GM23248 (cell line): ENCODE results near the gene TPI1. TPM values are rescaled to one million over a fixed set of nuclear protein-coding genes. Genes with fewer than 3 reads are reported as not detected.

Source experiments
- DNase-seq: peaks from one replicate; pipeline ENCODE4 v3.0.0-alpha.2; 2015
- H2AFZ ChIP-seq: fragments of 200-600 bp; sonication (generic); 2 replicates; pipeline ENCODE4 v1.6.1; 2016; ENCODE audit warnings: antibody characterized with exemption
- H3F3A ChIP-seq: fragments of 200-600 bp; sonication (generic); 2 replicates; pipeline ENCODE4 v1.6.1; 2016; ENCODE audit warnings: mild to moderate bottlenecking, antibody characterized with exemption, mixed run types; ENCODE audit not compliant: insufficient read depth
- H3K27ac ChIP-seq: fragments of 200-600 bp; sonication (generic); 2 replicates; pipeline ENCODE4 v1.5.1; 2016; ENCODE audit warnings: mild to moderate bottlenecking
- H3K27me3 ChIP-seq: fragments of 200-600 bp; sonication (generic); replicated peaks from 2 replicates; pipeline ENCODE4 v1.6.1; 2016; ENCODE audit warnings: mild to moderate bottlenecking; ENCODE audit not compliant: insufficient read depth
- H3K36me3 ChIP-seq: fragments of 200-600 bp; sonication (generic); 2 replicates; pipeline ENCODE4 v1.6.1; 2016; ENCODE audit warnings: low read depth, mild to moderate bottlenecking
- H3K4me1 ChIP-seq: fragments of 200-600 bp; sonication (generic); 2 replicates; pipeline ENCODE4 v1.6.1; 2016; ENCODE audit warnings: mild to moderate bottlenecking; ENCODE audit not compliant: insufficient read depth
- H3K4me2 ChIP-seq: fragments of 200-600 bp; sonication (generic); one replicate; pipeline ENCODE4 v1.6.1; 2016; ENCODE audit warnings: mild to moderate bottlenecking; ENCODE audit not compliant: unreplicated experiment
- H3K4me3 ChIP-seq: fragments of 200-600 bp; sonication (generic); 2 replicates; pipeline ENCODE4 v1.5.1; 2016; ENCODE audit warnings: mild to moderate bottlenecking
- H3K79me2 ChIP-seq: fragments of 200-600 bp; sonication (generic); 2 replicates; pipeline ENCODE4 v1.6.1; 2016; ENCODE audit warnings: mild to moderate bottlenecking; ENCODE audit not compliant: insufficient read depth
- H3K9ac ChIP-seq: fragments of 200-600 bp; sonication (generic); 2 replicates; pipeline ENCODE4 v1.6.1; 2016; ENCODE audit warnings: mild to moderate bottlenecking
- H3K9me2 ChIP-seq: fragments of 200-600 bp; sonication (generic); 2 replicates; pipeline ENCODE4 v1.6.1; 2016; ENCODE audit warnings: mixed run types, mild to moderate bottlenecking, moderate library complexity; ENCODE audit not compliant: insufficient read depth
- H3K9me3 ChIP-seq: fragments of 200-600 bp; sonication (generic); one replicate; pipeline ENCODE4 v1.6.1; 2017; ENCODE audit warnings: low read depth
- H4K20me1 ChIP-seq: fragments of 200-600 bp; sonication (generic); 2 replicates; pipeline ENCODE4 v1.6.0; 2016; ENCODE audit not compliant: insufficient read depth
- EZH2 ChIP-seq: fragments of 200-600 bp; sonication (generic); IDR thresholded peaks from 2 replicates; pipeline ENCODE4 v1.6.1; 2018; ENCODE audit warnings: antibody characterized with exemption, mild to moderate bottlenecking; ENCODE audit not compliant: insufficient read depth, poor library complexity, severe bottlenecking
- EZH2phosphoT487 ChIP-seq: fragments of 200-600 bp; sonication (generic); IDR thresholded peaks from 2 replicates; pipeline ENCODE4 v1.6.1; 2018; ENCODE audit warnings: antibody characterized with exemption, moderate library complexity, mild to moderate bottlenecking, low read depth; ENCODE audit not compliant: insufficient read depth
- WGBS, 2 experiments: methylation state at CpG; one replicate each; pipeline ENCODE4 v1.1.6; 2015 to 2017; ENCODE audit warnings: low lambda C conversion rate in 2 of 2, low coverage in 1 of 2; ENCODE audit errors: missing lambda C conversion rate in 2 of 2; 5-methylcytosine and 5-hydroxymethylcytosine counted together
- in situ Hi-C: fragments of 300-500 bp; cut with MboI; formaldehyde crosslinking; loops from 2 replicates; pipeline ENCODE4 v1.15.0; 2020
- polyA plus RNA-seq: library from polyadenylated mRNA; unstranded; fragments of >200 nt; fragmentation: Nextera tagmentation; extraction: Ambion mirVana; gene quantifications from 2 replicates; pipeline ENCODE4 v1.2.1, GENCODE V29; 2016
- total RNA-seq: library from RNA; depleted of rRNA; stranded (reverse); fragments of >200 nt; shearing (Covaris generic); gene quantifications from 2 replicates; pipeline ENCODE4 v1.2.3, GENCODE V29; 2014

The TPI1 gene
- total and polyA plus RNA-seq, 2 experiments from 2014 or later, result 1,799 to 1,936 TPM

DNA sequence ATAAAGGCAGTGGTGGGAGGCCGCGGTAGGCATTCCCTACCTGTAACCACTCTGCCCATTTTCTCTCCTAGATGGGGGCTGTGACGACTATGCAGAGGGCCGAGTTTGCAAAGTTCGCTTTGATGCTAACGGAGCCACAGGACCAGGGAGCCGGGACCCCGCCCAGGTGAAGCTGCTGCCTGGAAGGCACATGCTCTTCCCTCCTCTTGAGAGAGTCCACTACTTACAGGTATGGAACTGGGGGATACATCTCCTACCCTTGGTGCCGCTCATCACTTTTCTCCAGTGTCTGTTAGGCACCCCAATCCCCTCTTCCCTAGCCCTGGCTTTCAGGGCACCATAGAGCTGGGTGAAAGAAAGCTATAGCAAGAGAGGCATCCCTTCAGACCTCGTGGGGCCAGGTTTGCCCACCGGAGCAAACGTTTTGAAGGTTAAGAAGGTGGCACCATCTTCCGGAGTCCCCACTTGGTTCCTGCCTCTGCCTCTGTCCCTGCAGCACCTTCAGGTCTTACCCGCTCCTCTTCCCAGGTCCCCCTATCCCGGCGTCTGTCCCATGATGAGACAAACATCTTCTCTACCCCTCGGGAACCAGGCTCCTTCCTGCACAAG, 41.1 kb upstream of the TPI1 start:
- peaks cover 25% of the 10 kb centered on the region for H3K79me2 ChIP-seq
- no peak overlapping the region for H3K9ac ChIP-seq
- H3K27me3 ChIP-seq, result peaks cover 7% of the 10 kb centered on the region
- H3F3A ChIP-seq, result no peaks in the 10 kb centered on the region; the same call in 1 of the 2 replicates
- no peak overlapping the region for H3K27ac ChIP-seq
- in situ Hi-C loops, result no loop called here
- H4K20me1 ChIP-seq, result no peaks in the 10 kb centered on the region
- TF ChIP-seq EZH2, result no peak
- no peak for TF ChIP-seq EZH2phosphoT487
- H3K9me3 ChIP-seq, result no peaks in the 10 kb centered on the region
- H2AFZ ChIP-seq, result no peak overlapping the region
- 65 to 68% methylated on average over 17 of the region's 17 CpGs for WGBS, 2 experiments
- no peak for DNase-seq
- H3K36me3 ChIP-seq, result 0 out of 2 replicates have a peak, but pooled peaks cover 4% of the 10 kb centered on the region
- H3K9me2 ChIP-seq, result no peaks in the 10 kb centered on the region
- peaks cover 23% of the 10 kb centered on the region for H3K4me1 ChIP-seq
- H3K4me2 ChIP-seq, result no peak overlapping the region
- H3K4me3 ChIP-seq, result no peak overlapping the region

DNA sequence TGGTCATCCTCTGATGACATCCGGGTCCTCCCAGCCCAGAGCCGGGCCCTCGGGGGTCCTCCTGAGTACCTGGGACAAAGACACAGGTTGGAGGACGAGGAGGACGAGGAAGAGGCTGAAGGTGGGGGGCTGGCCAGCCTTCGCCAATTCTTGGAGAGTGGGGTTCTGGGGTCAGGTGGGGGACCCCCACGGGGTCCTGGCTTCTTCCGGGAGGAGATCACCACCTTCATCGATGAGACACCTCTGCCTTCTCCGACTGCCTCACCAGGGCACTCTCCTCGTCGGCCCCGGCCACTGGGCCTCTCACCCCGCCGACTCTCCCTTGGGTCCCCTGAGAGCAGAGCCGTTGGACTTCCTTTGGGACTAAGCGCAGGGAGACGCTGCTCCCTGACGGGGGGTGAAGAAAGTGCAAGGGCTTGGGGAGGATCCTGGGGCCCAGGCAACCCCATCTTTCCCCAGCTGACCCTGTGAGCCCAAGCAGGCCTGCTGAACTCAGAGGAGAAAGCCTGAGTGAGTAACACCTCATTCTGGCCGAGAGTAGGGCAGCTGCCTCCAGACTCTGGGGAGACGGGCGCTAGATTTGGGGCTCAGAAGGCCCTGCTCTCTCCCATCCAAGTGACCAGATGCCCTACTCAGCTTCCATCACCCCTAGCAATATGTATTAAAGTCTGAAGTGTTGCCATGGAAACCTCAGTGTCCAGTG, 40.4 kb upstream of the TPI1 start:
- H3K4me1 ChIP-seq, result peaks cover 23% of the 10 kb centered on the region
- peak overlapping the region; percentile 34; the same call in 1 of the 2 replicates for H2AFZ ChIP-seq
- peaks cover 7% of the 10 kb centered on the region for H3K27me3 ChIP-seq
- peak overlapping the region; percentile 27; the same call in 1 of the 2 replicates for H3K9ac ChIP-seq
- DNase-seq, result no peak
- no peak for TF ChIP-seq EZH2phosphoT487
- TF ChIP-seq EZH2, result no peak
- WGBS, 2 experiments, result 76 to 84% methylated on average over 21 to 22 of the region's 22 CpGs
- H3K79me2 ChIP-seq, result peaks cover 25% of the 10 kb centered on the region
- peak overlapping the region; percentile 54 for H3K4me2 ChIP-seq
- in situ Hi-C loops, result no loop called here
- H3K4me3 ChIP-seq, result peak overlapping the region; percentile 46; the same call in 1 of the 2 replicates
- H3K9me3 ChIP-seq, result no peaks in the 10 kb centered on the region
- H3K27ac ChIP-seq, result peak overlapping the region; percentile 25; the same call in 1 of the 2 replicates
- H3K9me2 ChIP-seq, result no peaks in the 10 kb centered on the region
- 0 out of 2 replicates have a peak, but pooled peaks cover 4% of the 10 kb centered on the region for H3K36me3 ChIP-seq
- H4K20me1 ChIP-seq, result no peaks in the 10 kb centered on the region
- H3F3A ChIP-seq, result no peaks in the 10 kb centered on the region; the same call in 1 of the 2 replicates

DNA sequence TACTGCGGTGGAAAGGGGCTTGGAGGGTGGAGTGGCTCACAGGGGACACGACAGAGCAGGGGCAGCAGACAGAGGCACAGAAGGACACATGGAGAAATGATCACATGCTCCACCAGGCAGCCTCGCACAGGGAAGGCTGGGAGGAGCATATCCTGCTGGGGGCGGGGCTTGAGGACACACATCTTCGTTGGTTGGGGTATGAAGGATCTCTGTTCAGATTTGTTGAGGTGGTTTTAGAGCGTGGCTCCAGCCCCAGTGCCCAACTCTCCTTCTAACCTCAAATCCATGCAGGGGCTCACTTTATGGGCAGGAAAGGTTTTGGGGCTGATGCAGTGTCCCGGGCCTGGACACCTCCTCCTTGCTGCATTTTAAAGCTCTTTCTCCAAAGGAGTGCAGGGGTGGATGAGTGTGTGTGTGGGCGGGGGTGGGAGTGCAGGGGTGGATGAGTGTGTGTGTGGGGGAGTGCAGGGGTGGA, 39.9 kb upstream of the TPI1 start:
- H3K4me1 ChIP-seq, result peaks cover 23% of the 10 kb centered on the region
- H3K27me3 ChIP-seq, result peaks cover 7% of the 10 kb centered on the region
- no peaks in the 10 kb centered on the region for H3K9me2 ChIP-seq
- WGBS, 2 experiments, result 1 to 3% methylated on average over 8 of the region's 8 CpGs
- DNase-seq, result peak; percentile 90
- peak overlapping the region; percentile 46 for H3K4me3 ChIP-seq
- peak overlapping the region; percentile 25; the same call in 1 of the 2 replicates for H3K27ac ChIP-seq
- no peaks in the 10 kb centered on the region; the same call in 1 of the 2 replicates for H3F3A ChIP-seq
- H2AFZ ChIP-seq, result peak overlapping the region; percentile 34; the same call in 1 of the 2 replicates
- H3K9me3 ChIP-seq, result no peaks in the 10 kb centered on the region
- peak overlapping the region; percentile 54 for H3K4me2 ChIP-seq
- TF ChIP-seq EZH2phosphoT487, result no peak
- TF ChIP-seq EZH2, result no peak
- H3K36me3 ChIP-seq, result 0 out of 2 replicates have a peak, but pooled peaks cover 4% of the 10 kb centered on the region
- in situ Hi-C loops, result no loop called here
- no peaks in the 10 kb centered on the region for H4K20me1 ChIP-seq
- peaks cover 25% of the 10 kb centered on the region for H3K79me2 ChIP-seq
- H3K9ac ChIP-seq, result peak overlapping the region; percentile 27; the same call in 1 of the 2 replicates

DNA sequence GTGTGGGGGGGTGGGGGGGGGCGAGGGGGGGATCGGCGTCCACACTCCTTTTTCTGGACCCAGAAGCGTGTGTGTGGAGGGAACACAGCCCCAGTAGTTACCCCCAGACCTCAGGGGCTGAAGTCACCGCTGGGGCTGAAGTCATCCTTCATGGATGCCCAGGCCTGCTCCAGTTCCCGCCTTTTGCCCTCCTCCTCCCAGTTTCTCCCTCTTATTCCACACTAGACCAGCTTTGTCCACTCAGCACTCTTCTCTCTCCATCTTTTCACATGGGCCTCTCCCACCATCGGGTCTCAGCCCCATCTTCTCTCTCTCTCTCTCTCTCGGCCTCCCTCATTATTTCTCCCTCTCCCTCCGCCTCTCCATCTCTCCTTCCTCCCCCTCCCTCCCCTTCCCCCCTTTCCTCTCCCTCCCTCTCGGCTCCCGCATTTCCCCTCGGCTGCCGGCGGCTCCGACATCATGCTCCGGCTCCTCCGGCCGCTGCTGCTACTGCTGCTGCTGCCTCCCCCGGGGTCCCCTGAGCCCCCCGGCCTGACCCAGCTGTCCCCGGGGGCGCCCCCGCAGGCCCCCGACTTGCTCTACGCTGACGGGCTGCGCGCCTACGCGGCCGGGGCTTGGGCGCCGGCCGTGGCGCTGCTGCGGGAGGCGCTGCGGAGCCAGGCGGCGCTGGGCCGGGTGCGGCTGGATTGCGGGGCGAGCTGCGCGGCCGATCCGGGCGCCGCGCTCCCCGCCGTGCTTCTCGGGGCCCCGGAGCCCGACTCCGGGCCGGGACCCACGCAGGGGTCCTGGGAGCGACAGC, 39.1 kb upstream of the TPI1 start, which contains the start of gene P3H3:
P3H3 (plus strand) TSS at position 426 of the 799 bp plus-strand sequence; CDS start at position 460, 34 bp downstream.
- in situ Hi-C loops, result no loop called here
- H4K20me1 ChIP-seq, result no peaks in the 10 kb centered on the region
- H3K27ac ChIP-seq, result peak within 1 kb of the TSS; percentile 74
- peaks cover 23% of the 10 kb centered on the region for H3K4me1 ChIP-seq
- H3K9me3 ChIP-seq, result no peaks in the 10 kb centered on the region
- H3K9me2 ChIP-seq, result no peaks in the 10 kb centered on the region
- peaks cover 2% of the 10 kb centered on the region; the same call in 1 of the 2 replicates for H3K27me3 ChIP-seq
- peak within 1 kb of the TSS; percentile 70 for H2AFZ ChIP-seq
- peak; percentile 76 for DNase-seq
- no peak for TF ChIP-seq EZH2
- no peak for TF ChIP-seq EZH2phosphoT487
- peak within 1 kb of the TSS; percentile 89 for H3K4me2 ChIP-seq
- H3K4me3 ChIP-seq, result peak within 1 kb of the TSS; percentile 87
- peak within 1 kb of the TSS; percentile 96 for H3K9ac ChIP-seq
- no peaks in the 10 kb centered on the region; the same call in 1 of the 2 replicates for H3F3A ChIP-seq
- 1% methylated on average over 27 to 52 of the region's 60 CpGs for WGBS, 2 experiments
- H3K36me3 ChIP-seq, result 0 out of 2 replicates have a peak, but pooled peaks cover 4% of the 10 kb centered on the region
- peaks cover 25% of the 10 kb centered on the region for H3K79me2 ChIP-seq
